SK-N-SH treated with all-trans-retinoic acid at 6 μM for 48 hours (cell line): ENCODE data around the gene ENOSF1.

Experiments used
- ATAC-seq: fragments of 200-7000 bp; cut with Tn5 transposase; 3 replicates; pipeline ENCODE4 v1.9.1; 2020; ENCODE audit warnings: mild to moderate bottlenecking, moderate library complexity
- ARNTL ChIP-seq: fragments of 450-650 bp; formaldehyde crosslinking; IDR thresholded peaks from 2 replicates; pipeline ENCODE4 v1.5.0; 2020; ENCODE audit warnings: low read depth, mild to moderate bottlenecking, moderate library complexity, borderline replicate concordance
- BACH2 ChIP-seq: fragments of 250-450 bp; sonication (Bioruptor Pico); IDR thresholded peaks from 2 replicates; pipeline ENCODE4 v1.9.0; 2021; ENCODE audit warnings: mild to moderate bottlenecking, borderline replicate concordance
- CREB5 ChIP-seq: fragments of 250-450 bp; sonication (Bioruptor Pico); IDR thresholded peaks from 2 replicates; pipeline ENCODE4 v1.5.1; 2020; ENCODE audit warnings: low read depth, mild to moderate bottlenecking, moderate library complexity
- CSDC2 ChIP-seq: fragments of 250-450 bp; sonication (Bioruptor Pico); IDR thresholded peaks from 2 replicates; pipeline ENCODE4 v1.5.0; 2020; ENCODE audit warnings: mild to moderate bottlenecking, moderate library complexity
- CSRNP3 ChIP-seq: fragments of 250-450 bp; sonication (Bioruptor Pico); IDR thresholded peaks from 2 replicates; pipeline ENCODE4 v1.5.1; 2021; ENCODE audit warnings: mild to moderate bottlenecking, moderate library complexity
- ESRRG ChIP-seq: fragments of 250-450 bp; sonication (Bioruptor Pico); IDR thresholded peaks from 2 replicates; pipeline ENCODE4 v1.6.1; 2021; ENCODE audit warnings: mild to moderate bottlenecking
- GLIS3 ChIP-seq: fragments of 250-450 bp; sonication (Bioruptor Pico); IDR thresholded peaks from 2 replicates; pipeline ENCODE4 v1.5.0; 2020; ENCODE audit warnings: mild to moderate bottlenecking, moderate library complexity
- ISL1 ChIP-seq: fragments of 250-450 bp; sonication (Bioruptor Pico); IDR thresholded peaks from 2 replicates; pipeline ENCODE4 v2.1.2; 2022; ENCODE audit warnings: mild to moderate bottlenecking, moderate library complexity
- OSR1 ChIP-seq: fragments of 250-450 bp; sonication (Bioruptor Pico); IDR thresholded peaks from 2 replicates; pipeline ENCODE4 v1.8.0; 2022; ENCODE audit warnings: moderate library complexity, mild to moderate bottlenecking, inconsistent platforms
- POU6F1 ChIP-seq: fragments of 250-450 bp; sonication (Bioruptor Pico); IDR thresholded peaks from 2 replicates; pipeline ENCODE4 v1.8.0; 2021; ENCODE audit warnings: low read depth, mild to moderate bottlenecking, moderate library complexity, borderline replicate concordance
- PPARA ChIP-seq: fragments of 250-450 bp; sonication (Bioruptor Pico); IDR thresholded peaks from 2 replicates; pipeline ENCODE4 v1.5.0; 2020; ENCODE audit warnings: mild to moderate bottlenecking, borderline replicate concordance
- RARB ChIP-seq: fragments of 250-450 bp; sonication (Bioruptor Pico); IDR thresholded peaks from 2 replicates; pipeline ENCODE4 v1.8.0; 2021; ENCODE audit warnings: mild to moderate bottlenecking, moderate library complexity
- SNAI2 ChIP-seq: fragments of 250-450 bp; sonication (Bioruptor Pico); IDR thresholded peaks from 2 replicates; pipeline ENCODE4 v1.5.0; 2020; ENCODE audit warnings: mild to moderate bottlenecking, moderate library complexity
- TCF4 ChIP-seq: fragments of 250-450 bp; sonication (Bioruptor Pico); IDR thresholded peaks from 2 replicates; pipeline ENCODE4 v1.8.0; 2021; ENCODE audit warnings: mild to moderate bottlenecking, moderate library complexity, borderline replicate concordance
- TOX ChIP-seq: fragments of 250-450 bp; sonication (Bioruptor Pico); IDR thresholded peaks from 2 replicates; pipeline ENCODE4 v1.8.0; 2021; ENCODE audit warnings: mild to moderate bottlenecking, moderate library complexity, borderline replicate concordance
- TSHZ2 ChIP-seq: fragments of 250-450 bp; sonication (Bioruptor Pico); IDR thresholded peaks from 2 replicates; pipeline ENCODE4 v1.5.0; 2020; ENCODE audit warnings: mild to moderate bottlenecking, moderate library complexity
- ZC3H10 ChIP-seq: fragments of 250-450 bp; sonication (Bioruptor Pico); IDR thresholded peaks from 2 replicates; pipeline ENCODE4 v1.5.1; 2021; ENCODE audit warnings: mild to moderate bottlenecking, moderate library complexity
- ZFP3 ChIP-seq: fragments of 250-450 bp; sonication (Bioruptor Pico); IDR thresholded peaks from 2 replicates; pipeline ENCODE4 v1.5.0; 2020; ENCODE audit warnings: mild to moderate bottlenecking, moderate library complexity
- ZFP30 ChIP-seq: fragments of 450-650 bp; formaldehyde crosslinking; IDR thresholded peaks from 2 replicates; pipeline ENCODE4 v1.5.0; 2022; ENCODE audit warnings: mild to moderate bottlenecking, moderate library complexity
- ZNF565 ChIP-seq: fragments of 450-650 bp; formaldehyde crosslinking; conservative IDR thresholded peaks from 2 replicates; pipeline ENCODE4 v1.5.0; 2020; ENCODE audit warnings: low read depth, mild to moderate bottlenecking, moderate library complexity
- ZNF70 ChIP-seq: fragments of 450-650 bp; formaldehyde crosslinking; IDR thresholded peaks from 2 replicates; pipeline ENCODE4 v1.5.0; 2020; ENCODE audit warnings: mild to moderate bottlenecking, moderate library complexity
- ZNF8 ChIP-seq: fragments of 450-650 bp; formaldehyde crosslinking; IDR thresholded peaks from 2 replicates; pipeline ENCODE4 v1.5.0; 2020; ENCODE audit warnings: mild to moderate bottlenecking, moderate library complexity

ENOSF1 gene

GRCh38 chr18:653512-653911, 58.9 kb downstream of the ENOSF1 start:
- no peak for ATAC-seq
- no peak for TF ChIP-seq ZFP3 (CRISPR knock-in tag)
- no peak for TF ChIP-seq SNAI2 (CRISPR knock-in tag)
- TF ChIP-seq TOX = no peak

- no peak for TF ChIP-seq GLIS3 (CRISPR knock-in tag)
- no peak for TF ChIP-seq ISL1
- TF ChIP-seq TOX = no peak
- TF ChIP-seq ZC3H10 (CRISPR knock-in tag) = no peak
- TF ChIP-seq ZNF565 (CRISPR knock-in tag) = no peak
- TF ChIP-seq CREB5 (CRISPR knock-in tag) = no peak
- TF ChIP-seq PPARA = no peak
- no peak for ATAC-seq
Observed at GRCh38 chr18:652131-652530, 60.3 kb downstream of the ENOSF1 start.

GRCh38 chr18:650428-650858, 62.0 kb downstream of the ENOSF1 start:
- no peak for TF ChIP-seq CSRNP3
- no peak for TF ChIP-seq ZC3H10 (CRISPR knock-in tag)
- no peak for TF ChIP-seq ZNF70 (CRISPR knock-in tag)
- TF ChIP-seq GLIS3 (CRISPR knock-in tag) = no peak
- TF ChIP-seq ZNF8 (CRISPR knock-in tag) = no peak
- TF ChIP-seq PPARA = no peak
- TF ChIP-seq POU6F1 = no peak
- no peak for TF ChIP-seq TCF4 (CRISPR knock-in tag)
- TF ChIP-seq ISL1 = no peak
- no peak for TF ChIP-seq TSHZ2
- no peak for TF ChIP-seq RARB (CRISPR knock-in tag)
- TF ChIP-seq BACH2 = no peak
- no peak for TF ChIP-seq OSR1 (CRISPR knock-in tag)
- TF ChIP-seq ZFP3 (CRISPR knock-in tag) = no peak
- no peak for TF ChIP-seq CSDC2 (CRISPR knock-in tag)
- no peak for TF ChIP-seq TOX
- TF ChIP-seq SNAI2 (CRISPR knock-in tag) = no peak
- no peak for TF ChIP-seq ZFP30 (CRISPR knock-in tag)
- no peak for TF ChIP-seq ESRRG (CRISPR knock-in tag)
- TF ChIP-seq ZNF565 (CRISPR knock-in tag) = no peak
- ATAC-seq = no peak

- ATAC-seq = no peak
- TF ChIP-seq ARNTL (CRISPR knock-in tag) = no peak
- TF ChIP-seq OSR1 (CRISPR knock-in tag) = no peak
- no peak for TF ChIP-seq ZFP3 (CRISPR knock-in tag)
- no peak for TF ChIP-seq PPARA
- no peak for TF ChIP-seq ZNF8 (CRISPR knock-in tag)
- TF ChIP-seq TCF4 (CRISPR knock-in tag) = no peak
- no peak for TF ChIP-seq ZC3H10 (CRISPR knock-in tag)
- no peak for TF ChIP-seq BACH2
- TF ChIP-seq CREB5 (CRISPR knock-in tag) = no peak
- TF ChIP-seq ZFP30 (CRISPR knock-in tag) = no peak
- TF ChIP-seq ESRRG (CRISPR knock-in tag) = no peak
- no peak for TF ChIP-seq CSDC2 (CRISPR knock-in tag)
- no peak for TF ChIP-seq POU6F1
- no peak for TF ChIP-seq SNAI2 (CRISPR knock-in tag)
- TF ChIP-seq RARB (CRISPR knock-in tag) = no peak
- TF ChIP-seq TSHZ2 = no peak
Observed at GRCh38 chr18:649341-649740, 63.1 kb downstream of the ENOSF1 start.
